HepG2 (cell line): ENCODE data around the gene LENG1. TPM values are rescaled to one million over a fixed set of nuclear protein-coding genes. Genes with fewer than 3 reads are reported as not detected.

ENCODE experiments used
- ATAC-seq: fragments of 200-7000 bp; cut with Tn5 transposase; 3 replicates; pipeline ENCODE4 v1.9.1; 2020; ENCODE audit warnings: mild to moderate bottlenecking, moderate library complexity
- BruUV-seq: library from RNA; stranded (reverse); fragments of 400-500 nt; replicated peaks from 2 replicates; lab custom pipeline; 2021; lab: Mats Ljungman, UMichigan
- CTCF ChIA-PET: fragments of 300-600 bp; formaldehyde crosslinking; extraction: SDS; loops from one replicate; lab custom pipeline; 2021; ENCODE audit warnings: low total read pairs, inconsistent platforms, low intra/inter-chr PET ratio; lab: Yijun Ruan, JAX
- POLR2A ChIA-PET: fragments of 350-600 bp; sonication (Branson Sonifier 250); formaldehyde crosslinking; loops from one replicate; lab custom pipeline; 2020; ENCODE audit warnings: antibody characterized with exemption, inconsistent platforms; lab: Yijun Ruan, JAX
- DNase-seq: peaks from one replicate; pipeline ENCODE4 v3.0.0-alpha.2; 2015; ENCODE audit warnings: low spot score
- FAIRE-seq: peaks from 3 replicates; lab custom pipeline; 2011; peaks lifted over from hg19 to GRCh38; lab: Jason Lieb, UNC
- H2AFZ ChIP-seq: one replicate; pipeline ENCODE4 v1.6.1; 2011; ENCODE audit warnings: low read length, inconsistent platforms
- H3K27ac ChIP-seq: fragments of 300-600 bp; 3 replicates; pipeline ENCODE4 v1.8.0; 2011; ENCODE audit warnings: mixed run types, mild to moderate bottlenecking, mixed read lengths, low read length, inconsistent platforms; ENCODE audit not compliant: insufficient read depth; ENCODE audit errors: extremely low read length
- H3K27me3 ChIP-seq, 2 experiments: fragments of 200-600 bp in 1 of 2; 2 replicates in 1 of 2; 3 replicates in 1 of 2; pipeline versions ENCODE4 v1.6.0 to v1.8.0; 2011; ENCODE audit warnings: low read length in 2 of 2, mild to moderate bottlenecking in 2 of 2, moderate library complexity in 2 of 2, inconsistent platforms in 1 of 2; ENCODE audit not compliant: insufficient read depth in 2 of 2, control insufficient read depth in 1 of 2
- H3K36me3 ChIP-seq, 2 experiments: fragments of 200-600 bp in 1 of 2; replicated peaks in 1 of 2; 2 replicates in 1 of 2; 3 replicates in 1 of 2; pipeline versions ENCODE4 v1.5.1 to v1.8.0; 2011; ENCODE audit warnings: low read length in 2 of 2, inconsistent platforms in 1 of 2; ENCODE audit not compliant: insufficient read depth in 2 of 2, control insufficient read depth in 1 of 2
- H3K4me1 ChIP-seq: 2 replicates; pipeline ENCODE4 v1.5.1; 2012; ENCODE audit warnings: low read length, inconsistent platforms; ENCODE audit not compliant: insufficient read depth
- H3K4me2 ChIP-seq: 2 replicates; pipeline ENCODE4 v1.6.0; 2011; ENCODE audit warnings: low read depth, low read length, inconsistent platforms
- H3K4me3 ChIP-seq, 3 experiments: fragments of 200-600 bp in 1 of 3; sonication (generic), shearing (Covaris generic) in 1 of 3; replicated peaks in 1 of 3; 2 replicates each; pipeline ENCODE4 v1.5.1; 2011 to 2016; ENCODE audit warnings: low read length in 3 of 3, inconsistent platforms in 2 of 3, low read depth in 2 of 3, mild to moderate bottlenecking in 2 of 3, control low read depth in 1 of 3, mixed read lengths in 1 of 3; ENCODE audit not compliant: insufficient read depth in 1 of 3
- H3K79me2 ChIP-seq: one replicate; pipeline ENCODE4 v1.6.1; 2011; ENCODE audit warnings: low read length, inconsistent platforms; ENCODE audit not compliant: insufficient read depth
- H3K9ac ChIP-seq: 2 replicates; pipeline ENCODE4 v1.6.0; 2011; ENCODE audit warnings: mild to moderate bottlenecking, low read depth, low read length, inconsistent platforms; ENCODE audit not compliant: insufficient read depth
- H3K9me3 ChIP-seq: 2 replicates; pipeline ENCODE4 v1.5.1; 2012; ENCODE audit warnings: mild to moderate bottlenecking, low read length
- H4K20me1 ChIP-seq: 2 replicates; pipeline ENCODE4 v1.6.0; 2011; ENCODE audit warnings: inconsistent platforms, mild to moderate bottlenecking, low read length, moderate library complexity; ENCODE audit not compliant: insufficient read depth
- CHD2 ChIP-seq: IDR thresholded peaks from 2 replicates; pipeline ENCODE4 v1.6.1; 2011; ENCODE audit warnings: low read depth, low read length, improper control_type of control experiment
- MYC ChIP-seq: sonication (generic); formaldehyde crosslinking; IDR thresholded peaks from 2 replicates; pipeline ENCODE4 v1.9.0; 2021; ENCODE audit warnings: missing genetic modification reagents, borderline replicate concordance
- POLR2A ChIP-seq, 2 experiments: IDR thresholded peaks; 2 replicates each; pipeline ENCODE4 v1.6.1; 2011; ENCODE audit warnings: low read depth in 2 of 2, low read length in 2 of 2, mild to moderate bottlenecking in 1 of 2, moderate library complexity in 1 of 2; ENCODE audit not compliant: insufficient read depth in 1 of 2
- POLR2G ChIP-seq: fragments of 200-400 bp; formaldehyde crosslinking; IDR thresholded peaks from 2 replicates; pipeline ENCODE4 v1.6.1; 2018; ENCODE audit warnings: mild to moderate bottlenecking, low read depth, low read length, moderate library complexity
- ZFP41 ChIP-seq: sonication (generic); formaldehyde crosslinking; IDR thresholded peaks from 2 replicates; pipeline ENCODE4 v1.4.0; 2020; ENCODE audit warnings: mild to moderate bottlenecking, missing genetic modification reagents, borderline replicate concordance
- WGBS: methylation state at CpG from one replicate; pipeline ENCODE4 v1.1.6; 2017; ENCODE audit warnings: low lambda C conversion rate; 5-methylcytosine and 5-hydroxymethylcytosine counted together
- in situ Hi-C: cut with HindIII; loops from 2 replicates; pipeline ENCODE4 v1.10.0; 2017; ENCODE audit warnings: low pct_unique_long_range_greater_than_20kb; ENCODE audit not compliant: extremely low pct_ligation_motif_present
- intact Hi-C: fragments of 100-400 bp; cut with micrococcal nuclease; formaldehyde crosslinking; loops from one replicate; pipeline ENCODE4 v1.10.0; 2022; ENCODE audit not compliant: unreplicated experiment
- polyA plus RNA-seq, 8 experiments: library from polyadenylated mRNA; depleted of rRNA in 3 of 8; stranded (reverse) in 7 of 8; unstranded in 1 of 8; fragments of >200 nt; fragmentation: Illumina TruSeq in 4 of 8; extraction: Trizol in 4 of 8; gene quantifications; 2 replicates each; pipeline versions ENCODE4 v1.2.1 to v1.2.3, GENCODE V29; 2011 to 2016; ENCODE audit warnings: low read depth in 4 of 8, missing spikeins in 1 of 8, mixed read lengths in 1 of 8; ENCODE audit not compliant: insufficient read depth in 1 of 8
- total RNA-seq, 5 experiments: library from RNA; depleted of rRNA; stranded (reverse); fragments of >200 nt; fragmentation: Illumina TruSeq; extraction: Trizol; gene quantifications; 2 replicates each; pipeline ENCODE4 v1.2.3, GENCODE V29; 2016; ENCODE audit warnings: low read depth in 1 of 5
- TF ChIP-seq, protein P1 (sequence below): sonication (generic); formaldehyde crosslinking; IDR thresholded peaks from 2 replicates; pipeline ENCODE4 v1.5.0; 2020; ENCODE audit warnings: mild to moderate bottlenecking, missing genetic modification reagents, borderline replicate concordance
- TF ChIP-seq, protein P2 (sequence below): IDR thresholded peaks from 2 replicates; pipeline ENCODE4 v1.6.1; 2016; ENCODE audit warnings: missing biosample characterization, missing genetic modification reagents, low read depth

The LENG1 gene
- total and polyA plus RNA-seq, 2 of the 13 experiments (the other 11 are each of a cell fraction or from before 2014, with no cell fraction given), result 1.8 to 3.8 TPM

GRCh38 chr19:54154603-54155345 is 4.7 kb downstream of the LENG1 start:
- no peaks in the 10 kb centered on the region for H3K9me3 ChIP-seq
- peaks cover 10% of the 10 kb centered on the region for H3K79me2 ChIP-seq
- FAIRE-seq, result no peak
- no peaks in the 10 kb centered on the region for H4K20me1 ChIP-seq
- ATAC-seq, result no peak
- peaks cover 26 to 79% of the 10 kb centered on the region in 2 experiments for H3K36me3 ChIP-seq
- no peaks in the 10 kb centered on the region for H3K27me3 ChIP-seq
- no peak overlapping the region for H3K9ac ChIP-seq
- TSS peak; percentile 35 for BruUV-seq
- ChIA-PET CTCF (no interaction called here), POLR2A (no interaction called here)
- 97% methylated on average over 16 of the region's 18 CpGs for WGBS
- peaks cover 13% of the 10 kb centered on the region for H3K4me1 ChIP-seq
- DNase-seq, result no peak
- no peak overlapping the region for H3K4me3 ChIP-seq
- no peak overlapping the region for H2AFZ ChIP-seq
- no peak for TF ChIP-seq ZFP41 (CRISPR knock-in tag)
- TF ChIP-seq MYC (CRISPR knock-in tag), result no peak
- TF ChIP-seq, protein P1, sequence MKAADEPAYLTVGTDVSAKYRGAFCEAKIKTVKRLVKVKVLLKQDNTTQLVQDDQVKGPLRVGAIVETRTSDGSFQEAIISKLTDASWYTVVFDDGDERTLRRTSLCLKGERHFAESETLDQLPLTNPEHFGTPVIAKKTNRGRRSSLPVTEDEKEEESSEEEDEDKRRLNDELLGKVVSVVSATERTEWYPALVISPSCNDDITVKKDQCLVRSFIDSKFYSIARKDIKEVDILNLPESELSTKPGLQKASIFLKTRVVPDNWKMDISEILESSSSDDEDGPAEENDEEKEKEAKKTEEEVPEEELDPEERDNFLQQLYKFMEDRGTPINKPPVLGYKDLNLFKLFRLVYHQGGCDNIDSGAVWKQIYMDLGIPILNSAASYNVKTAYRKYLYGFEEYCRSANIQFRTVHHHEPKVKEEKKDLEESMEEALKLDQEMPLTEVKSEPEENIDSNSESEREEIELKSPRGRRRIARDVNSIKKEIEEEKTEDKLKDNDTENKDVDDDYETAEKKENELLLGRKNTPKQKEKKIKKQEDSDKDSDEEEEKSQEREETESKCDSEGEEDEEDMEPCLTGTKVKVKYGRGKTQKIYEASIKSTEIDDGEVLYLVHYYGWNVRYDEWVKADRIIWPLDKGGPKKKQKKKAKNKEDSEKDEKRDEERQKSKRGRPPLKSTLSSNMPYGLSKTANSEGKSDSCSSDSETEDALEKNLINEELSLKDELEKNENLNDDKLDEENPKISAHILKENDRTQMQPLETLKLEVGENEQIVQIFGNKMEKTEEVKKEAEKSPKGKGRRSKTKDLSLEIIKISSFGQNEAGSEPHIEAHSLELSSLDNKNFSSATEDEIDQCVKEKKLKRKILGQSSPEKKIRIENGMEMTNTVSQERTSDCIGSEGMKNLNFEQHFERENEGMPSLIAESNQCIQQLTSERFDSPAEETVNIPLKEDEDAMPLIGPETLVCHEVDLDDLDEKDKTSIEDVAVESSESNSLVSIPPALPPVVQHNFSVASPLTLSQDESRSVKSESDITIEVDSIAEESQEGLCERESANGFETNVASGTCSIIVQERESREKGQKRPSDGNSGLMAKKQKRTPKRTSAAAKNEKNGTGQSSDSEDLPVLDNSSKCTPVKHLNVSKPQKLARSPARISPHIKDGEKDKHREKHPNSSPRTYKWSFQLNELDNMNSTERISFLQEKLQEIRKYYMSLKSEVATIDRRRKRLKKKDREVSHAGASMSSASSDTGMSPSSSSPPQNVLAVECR (CRISPR knock-in tag), result no peak
- TF ChIP-seq, protein P2, sequence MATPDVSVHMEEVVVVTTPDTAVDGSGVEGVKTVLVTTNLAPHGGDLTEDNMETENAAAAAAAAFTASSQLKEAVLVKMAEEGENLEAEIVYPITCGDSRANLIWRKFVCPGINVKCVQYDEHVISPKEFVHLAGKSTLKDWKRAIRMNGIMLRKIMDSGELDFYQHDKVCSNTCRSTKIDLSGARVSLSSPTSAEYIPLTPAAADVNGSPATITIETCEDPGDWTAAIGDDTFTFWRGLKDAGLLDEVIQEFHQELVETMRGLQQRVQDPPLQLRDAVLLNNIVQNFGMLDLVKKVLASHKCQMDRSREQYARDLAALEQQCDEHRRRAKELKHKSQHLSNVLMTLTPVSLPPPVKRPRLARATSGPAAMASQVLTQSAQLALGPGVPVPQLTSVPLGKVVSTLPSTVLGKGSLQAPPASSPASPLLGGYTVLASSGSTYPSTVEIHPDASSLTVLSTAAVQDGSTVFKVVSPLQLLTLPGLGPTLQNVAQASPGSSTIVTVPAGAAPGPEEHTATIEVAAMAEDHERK (CRISPR knock-in tag), result no peak
- TF ChIP-seq POLR2A (IDR thresholded peaks at IDR 0.05; ENCODE audit: insufficient read depth in 1 of 2, low read depth in 2 of 2, low read length in 2 of 2), result peak; percentile 6 to 51; a peak in 2 of 4 replicates
- TF ChIP-seq POLR2G, result peak; percentile 44
- no peak for TF ChIP-seq CHD2
- in situ Hi-C loops, result no loop called here
- no peak overlapping the region for H3K27ac ChIP-seq
- intact Hi-C loops, result no loop called here
- no peak overlapping the region for H3K4me2 ChIP-seq
